ENCODE results near the gene SERAC1. TPM values are rescaled to one million over a fixed set of nuclear protein-coding genes. Genes with fewer than 3 reads are reported as not detected.
"Not testable (repeated sequence)": the region's sequence is repeated elsewhere in the genome, so short reads cannot be mapped to it uniquely, and the experiment has no call there.

Gene SERAC1
- polyA plus RNA-seq, 2 of the 4 experiments (the other 2 are of a cell fraction): 5.1 to 6.7 TPM

- TF ChIP-seq NPAS2 (CRISPR knock-in tag; IDR thresholded peaks at IDR 0.05; ENCODE audit: borderline replicate concordance) (no peak), CTCF (IDR thresholded peaks at IDR 0.05) (no peak), SMC3 (IDR thresholded peaks at IDR 0.05) (no peak), ATOH8 (CRISPR knock-in tag; IDR thresholded peaks at IDR 0.05; ENCODE audit: low read depth) (no peak), BHLHE40 (IDR thresholded peaks at IDR 0.05; ENCODE audit: low read depth, low read length) (no peak), NFE2L2 (conservative IDR thresholded peaks at IDR 0.05; ENCODE audit: low read length) (no peak), MAX (IDR thresholded peaks at IDR 0.05) (no peak), RAD21 (conservative IDR thresholded peaks at IDR 0.05 in 1 of 2, IDR thresholded peaks at IDR 0.05 in 1 of 2) (no peak), HMGXB4 (CRISPR knock-in tag; IDR thresholded peaks at IDR 0.05; ENCODE audit: borderline replicate concordance) (no peak), ZFP36 (IDR thresholded peaks at IDR 0.05; ENCODE audit: borderline replicate concordance, partially characterized antibody) (no peak), PBX3 (IDR thresholded peaks at IDR 0.05) (no peak), MAFK (IDR thresholded peaks at IDR 0.05; ENCODE audit: partially characterized antibody) (no peak), CHD4 (IDR thresholded peaks at IDR 0.05; ENCODE audit: borderline replicate concordance) (no peak), HDAC2 (IDR thresholded peaks at IDR 0.05) (no peak), RCOR1 (IDR thresholded peaks at IDR 0.05; ENCODE audit: low read depth, low read length) (no peak), POLR2AphosphoS2 (conservative IDR thresholded peaks at IDR 0.05; ENCODE audit: low read length) (no peak), MYC (IDR thresholded peaks at IDR 0.05; ENCODE audit: borderline replicate concordance, low read length) (no peak)
- ChIA-PET POLR2A (no interaction called here), CTCF (interaction anchor here (0.7 kb wide), 1 partner anchor 15 kb away, joined by 3 read pairs; no protein-coding TSS in a partner anchor)
- no peak for DNase-seq (ENCODE audit: low read depth in 1 of 2, low spot score in 1 of 2)
- H3K9me3 ChIP-seq: no peaks in the 10 kb centered on the region
- no peak for ATAC-seq
- H3K27ac ChIP-seq: no peak overlapping the region
- 0 out of 3 replicates have a peak, but pooled peaks cover 6% of the 10 kb centered on the region for H3K4me1 ChIP-seq
- no peak for FAIRE-seq
- no peak overlapping the region for H3K4me3 ChIP-seq
- no peak overlapping the region for H3K4me2 ChIP-seq
- 92% methylated on average over 3 of the region's 3 CpGs for WGBS (ENCODE audit: missing lambda C conversion rate)
Observed at GRCh38 chr6:158153576-158153975, 14.5 kb downstream of the SERAC1 start.

GRCh38 chr6:158152659-158153058, 15.4 kb downstream of the SERAC1 start:
- Histone ChIP-seq H3K4me1 (0 out of 3 replicates have a peak, but pooled peaks cover 6% of the 10 kb centered on the region), H3K4me3 (no peak overlapping the region), H3K9me3 (no peaks in the 10 kb centered on the region), H3K27ac (no peak overlapping the region), H3K4me2 (no peak overlapping the region)
- WGBS (ENCODE audit: missing lambda C conversion rate): 82% methylated on average over 4 of the region's 4 CpGs
- DNase-seq (ENCODE audit: low read depth in 1 of 2, low spot score in 1 of 2) (no peak), FAIRE-seq (no peak), ATAC-seq (no peak)
- CTCF ChIA-PET: interaction anchor here (0.7 to 1.0 kb wide), 2 partner anchors 21 to 1083 kb away, joined by 3 to 4 read pairs; no protein-coding TSS in a partner anchor
- no peak for TF ChIP-seq HDAC2 (IDR thresholded peaks at IDR 0.05)
- no peak for TF ChIP-seq HOXB13 (CRISPR knock-in tag; IDR thresholded peaks at IDR 0.05; ENCODE audit: low read depth)
- TF ChIP-seq FOSB (CRISPR knock-in tag; IDR thresholded peaks at IDR 0.05): no peak
- TF ChIP-seq MAX (IDR thresholded peaks at IDR 0.05): no peak
- no peak for TF ChIP-seq MAFK (IDR thresholded peaks at IDR 0.05; ENCODE audit: partially characterized antibody)
- TF ChIP-seq FOSL2 (IDR thresholded peaks at IDR 0.05): no peak
- no peak for TF ChIP-seq FOSL2 (CRISPR knock-in tag; IDR thresholded peaks at IDR 0.05)
- TF ChIP-seq HMGXB4 (CRISPR knock-in tag; IDR thresholded peaks at IDR 0.05; ENCODE audit: borderline replicate concordance): no peak
- TF ChIP-seq SMC3 (IDR thresholded peaks at IDR 0.05): no peak
- no peak for TF ChIP-seq RAD21 (conservative IDR thresholded peaks at IDR 0.05 in 1 of 2, IDR thresholded peaks at IDR 0.05 in 1 of 2)
- no peak for TF ChIP-seq SREBF2 (IDR thresholded peaks at IDR 0.05)
- TF ChIP-seq POLR2A (IDR thresholded peaks at IDR 0.05; ENCODE audit: low read length): no peak
- no peak for TF ChIP-seq ZNF302 (CRISPR knock-in tag; IDR thresholded peaks at IDR 0.05)
- no peak for TF ChIP-seq BCL3 (IDR thresholded peaks at IDR 0.05)
- POLR2A ChIA-PET: no interaction called here

- CTCF ChIA-PET: interaction anchor here (1.0 kb wide), 1 partner anchor 21 kb away, joined by 3 read pairs; no protein-coding TSS in a partner anchor
- DNase-seq (ENCODE audit: low read depth in 1 of 2, low spot score in 1 of 2); H3K4me2 ChIP-seq; ATAC-seq; H3K9me3 ChIP-seq; H3K27ac ChIP-seq; FAIRE-seq; H3K4me3 ChIP-seq; H3K4me1 ChIP-seq; POLR2A ChIA-PET: not testable (repeated sequence)
- WGBS (ENCODE audit: missing lambda C conversion rate): 86% methylated on average over 7 of the region's 7 CpGs
Observed at GRCh38 chr6:158152025-158152424, 16.0 kb downstream of the SERAC1 start.

All from A549 (cell line).